Measurements from ENCODE around the gene TRAFD1.

- TF ChIP-seq, protein P1, sequence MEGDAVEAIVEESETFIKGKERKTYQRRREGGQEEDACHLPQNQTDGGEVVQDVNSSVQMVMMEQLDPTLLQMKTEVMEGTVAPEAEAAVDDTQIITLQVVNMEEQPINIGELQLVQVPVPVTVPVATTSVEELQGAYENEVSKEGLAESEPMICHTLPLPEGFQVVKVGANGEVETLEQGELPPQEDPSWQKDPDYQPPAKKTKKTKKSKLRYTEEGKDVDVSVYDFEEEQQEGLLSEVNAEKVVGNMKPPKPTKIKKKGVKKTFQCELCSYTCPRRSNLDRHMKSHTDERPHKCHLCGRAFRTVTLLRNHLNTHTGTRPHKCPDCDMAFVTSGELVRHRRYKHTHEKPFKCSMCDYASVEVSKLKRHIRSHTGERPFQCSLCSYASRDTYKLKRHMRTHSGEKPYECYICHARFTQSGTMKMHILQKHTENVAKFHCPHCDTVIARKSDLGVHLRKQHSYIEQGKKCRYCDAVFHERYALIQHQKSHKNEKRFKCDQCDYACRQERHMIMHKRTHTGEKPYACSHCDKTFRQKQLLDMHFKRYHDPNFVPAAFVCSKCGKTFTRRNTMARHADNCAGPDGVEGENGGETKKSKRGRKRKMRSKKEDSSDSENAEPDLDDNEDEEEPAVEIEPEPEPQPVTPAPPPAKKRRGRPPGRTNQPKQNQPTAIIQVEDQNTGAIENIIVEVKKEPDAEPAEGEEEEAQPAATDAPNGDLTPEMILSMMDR (conservative IDR thresholded peaks at IDR 0.05; ENCODE audit: low read depth, low read length), result no peak
- no peak for TF ChIP-seq EZH2 (IDR thresholded peaks at IDR 0.05; ENCODE audit: borderline replicate concordance, low read depth, low read length, poor library complexity, severe bottlenecking)
Measured at GRCh38 chr12:112105891-112106290, 19.5 kb upstream of the TRAFD1 start.

Measured in A673 (cell line).